ENCODE results near the gene ACKR3.

DNA sequence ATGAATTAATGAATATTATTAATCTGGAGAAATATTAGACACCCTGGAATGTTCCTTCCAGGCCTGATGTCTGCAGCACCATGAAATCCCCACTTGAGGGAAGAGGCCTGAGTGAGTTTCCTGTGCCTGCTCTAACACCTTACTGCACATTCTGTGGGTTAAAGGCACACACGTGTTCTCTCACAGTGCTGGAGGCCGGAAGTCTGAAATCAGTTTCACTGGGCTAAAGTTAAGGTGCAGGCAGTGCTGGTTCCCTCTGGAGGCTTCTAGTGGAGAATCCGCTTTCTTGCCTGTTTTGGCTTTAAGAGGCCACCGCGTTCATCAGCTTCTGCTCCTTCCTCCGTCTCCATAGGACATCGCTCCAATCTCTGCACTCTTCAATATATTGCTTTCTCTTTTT, 48.7 kb downstream of the ACKR3 start:
- no peak for TF ChIP-seq SMC3 (IDR thresholded peaks at IDR 0.05; ENCODE audit: low read depth, low read length)
- TF ChIP-seq, protein P1, sequence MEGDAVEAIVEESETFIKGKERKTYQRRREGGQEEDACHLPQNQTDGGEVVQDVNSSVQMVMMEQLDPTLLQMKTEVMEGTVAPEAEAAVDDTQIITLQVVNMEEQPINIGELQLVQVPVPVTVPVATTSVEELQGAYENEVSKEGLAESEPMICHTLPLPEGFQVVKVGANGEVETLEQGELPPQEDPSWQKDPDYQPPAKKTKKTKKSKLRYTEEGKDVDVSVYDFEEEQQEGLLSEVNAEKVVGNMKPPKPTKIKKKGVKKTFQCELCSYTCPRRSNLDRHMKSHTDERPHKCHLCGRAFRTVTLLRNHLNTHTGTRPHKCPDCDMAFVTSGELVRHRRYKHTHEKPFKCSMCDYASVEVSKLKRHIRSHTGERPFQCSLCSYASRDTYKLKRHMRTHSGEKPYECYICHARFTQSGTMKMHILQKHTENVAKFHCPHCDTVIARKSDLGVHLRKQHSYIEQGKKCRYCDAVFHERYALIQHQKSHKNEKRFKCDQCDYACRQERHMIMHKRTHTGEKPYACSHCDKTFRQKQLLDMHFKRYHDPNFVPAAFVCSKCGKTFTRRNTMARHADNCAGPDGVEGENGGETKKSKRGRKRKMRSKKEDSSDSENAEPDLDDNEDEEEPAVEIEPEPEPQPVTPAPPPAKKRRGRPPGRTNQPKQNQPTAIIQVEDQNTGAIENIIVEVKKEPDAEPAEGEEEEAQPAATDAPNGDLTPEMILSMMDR (conservative IDR thresholded peaks at IDR 0.05; ENCODE audit: low read depth, low read length) = no peak
